ENCODE data around the gene TRIM32.

GRCh38 chr9:116700279-116700678, 13.2 kb downstream of the TRIM32 start:
- TF ChIP-seq HMGXB4 (CRISPR knock-in tag; IDR thresholded peaks at IDR 0.05; ENCODE audit: borderline replicate concordance) (no peak), RNF2 (IDR thresholded peaks at IDR 0.05; ENCODE audit: borderline replicate concordance, low read depth) (no peak), POLR2A (IDR thresholded peaks at IDR 0.05; ENCODE audit: low read length) (no peak), REST (IDR thresholded peaks at IDR 0.05) (no peak)
- TF ChIP-seq, protein P1, sequence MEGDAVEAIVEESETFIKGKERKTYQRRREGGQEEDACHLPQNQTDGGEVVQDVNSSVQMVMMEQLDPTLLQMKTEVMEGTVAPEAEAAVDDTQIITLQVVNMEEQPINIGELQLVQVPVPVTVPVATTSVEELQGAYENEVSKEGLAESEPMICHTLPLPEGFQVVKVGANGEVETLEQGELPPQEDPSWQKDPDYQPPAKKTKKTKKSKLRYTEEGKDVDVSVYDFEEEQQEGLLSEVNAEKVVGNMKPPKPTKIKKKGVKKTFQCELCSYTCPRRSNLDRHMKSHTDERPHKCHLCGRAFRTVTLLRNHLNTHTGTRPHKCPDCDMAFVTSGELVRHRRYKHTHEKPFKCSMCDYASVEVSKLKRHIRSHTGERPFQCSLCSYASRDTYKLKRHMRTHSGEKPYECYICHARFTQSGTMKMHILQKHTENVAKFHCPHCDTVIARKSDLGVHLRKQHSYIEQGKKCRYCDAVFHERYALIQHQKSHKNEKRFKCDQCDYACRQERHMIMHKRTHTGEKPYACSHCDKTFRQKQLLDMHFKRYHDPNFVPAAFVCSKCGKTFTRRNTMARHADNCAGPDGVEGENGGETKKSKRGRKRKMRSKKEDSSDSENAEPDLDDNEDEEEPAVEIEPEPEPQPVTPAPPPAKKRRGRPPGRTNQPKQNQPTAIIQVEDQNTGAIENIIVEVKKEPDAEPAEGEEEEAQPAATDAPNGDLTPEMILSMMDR (IDR thresholded peaks at IDR 0.05), result no peak
- TF ChIP-seq, protein P2, sequence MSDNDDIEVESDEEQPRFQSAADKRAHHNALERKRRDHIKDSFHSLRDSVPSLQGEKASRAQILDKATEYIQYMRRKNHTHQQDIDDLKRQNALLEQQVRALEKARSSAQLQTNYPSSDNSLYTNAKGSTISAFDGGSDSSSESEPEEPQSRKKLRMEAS (IDR thresholded peaks at IDR 0.05), result no peak
